HEK293T (cell line): Measurements from ENCODE around the gene PXK.

Source experiments
- FOXM1 ChIP-seq: fragments of 450-650 bp; IDR thresholded peaks from 2 replicates; pipeline ENCODE4 v1.6.1; 2017; ENCODE audit warnings: mild to moderate bottlenecking, borderline replicate concordance
- SP1 ChIP-seq: fragments of 450-650 bp; IDR thresholded peaks from 2 replicates; pipeline ENCODE4 v1.6.1; 2017

DNA sequence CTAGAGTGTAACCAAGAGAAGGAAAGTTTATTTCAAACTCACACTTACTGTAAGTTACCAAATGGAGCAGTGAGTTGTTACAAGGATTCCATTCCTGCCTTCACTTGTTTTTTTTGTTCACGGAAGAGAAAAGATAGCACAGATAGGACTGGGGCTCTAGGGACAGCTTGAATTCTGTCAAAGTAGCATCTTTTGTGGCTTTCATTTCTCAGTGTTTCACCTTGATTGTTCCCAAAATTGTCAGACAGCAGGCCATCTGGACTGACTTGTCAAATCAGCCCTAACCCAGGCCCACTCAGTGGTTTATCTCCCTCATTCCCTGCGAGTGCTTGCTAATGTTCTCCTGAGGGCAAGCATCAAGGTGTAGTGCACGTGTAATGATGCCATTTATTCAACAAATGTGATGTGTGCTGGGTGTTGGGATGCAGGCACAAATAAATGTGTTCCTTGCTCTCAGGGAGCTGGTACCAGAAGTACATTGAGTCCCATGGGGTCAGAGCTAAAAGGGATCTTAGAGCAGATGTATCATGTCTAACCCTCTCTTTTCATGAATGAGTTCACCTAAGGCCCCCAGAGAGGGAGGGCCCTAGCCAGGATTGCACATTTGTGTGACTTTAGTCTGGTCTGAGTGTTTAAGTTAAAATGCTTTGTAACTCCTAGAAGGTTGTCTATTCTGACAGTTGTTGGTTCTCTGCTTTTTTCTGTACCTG is 51.8 kb downstream of the PXK start:
- TF ChIP-seq FOXM1: no peak
- no peak for TF ChIP-seq SP1
